ENCODE data around the gene CROCC2.

The CROCC2 gene

DNA sequence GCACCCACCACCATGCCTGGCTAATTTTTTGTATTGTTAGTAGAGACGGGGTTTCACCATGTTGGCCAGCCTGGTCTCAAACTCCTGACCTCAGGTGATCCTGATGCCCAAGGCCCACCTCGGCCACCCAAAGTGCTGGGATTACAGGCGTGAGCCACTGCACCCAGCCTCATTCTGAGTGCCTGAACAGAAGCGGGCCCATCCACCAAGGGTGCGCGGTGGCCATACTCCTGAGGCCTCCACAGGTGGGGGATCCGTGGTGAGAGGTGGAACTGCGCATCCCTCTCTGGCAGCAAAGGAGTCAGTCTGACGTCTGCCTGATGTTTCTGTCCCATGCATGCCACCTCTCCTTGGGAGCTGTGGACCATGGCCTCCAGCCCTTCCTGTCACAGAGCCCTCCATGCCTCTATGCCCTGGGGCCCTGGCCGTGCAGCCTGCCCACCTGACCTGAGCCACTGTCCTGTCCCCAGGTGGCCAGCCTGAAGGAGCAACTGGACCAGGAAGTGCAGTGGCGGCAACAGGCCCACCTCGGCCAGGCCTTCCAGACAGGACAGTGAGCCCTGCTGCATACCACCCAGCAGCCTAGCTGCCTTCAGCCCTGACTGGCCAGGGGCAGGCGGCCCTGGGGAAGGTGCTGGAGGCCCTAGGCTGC, 84.7 kb downstream of the CROCC2 start:
- Histone ChIP-seq H3F3A (ENCODE audit: insufficient read depth, low read length) (no peaks in the 10 kb centered on the region), H3K9me3 (ENCODE audit: low read length) (no peaks in the 10 kb centered on the region), H3K36me3 (ENCODE audit: insufficient read depth, low read length) (no peaks in the 10 kb centered on the region), H3K79me2 (ENCODE audit: insufficient read depth, low read length) (no peaks in the 10 kb centered on the region), H3K4me1 (ENCODE audit: insufficient read depth, low read length, severe bottlenecking) (peaks cover 5% of the 10 kb centered on the region), H3K4me2 (ENCODE audit: low read length) (no peak overlapping the region), H3K27me3 (ENCODE audit: insufficient read depth, low read length) (peaks cover 5% of the 10 kb centered on the region; the same call in 1 of the 2 replicates), H3K4me3 (ENCODE audit: low read depth, low read length, poor library complexity, severe bottlenecking) (no peak overlapping the region), H3K9ac (ENCODE audit: low read length) (no peak overlapping the region), H3K9me2 (ENCODE audit: low read depth, low read length) (no peaks in the 10 kb centered on the region), H4K20me1 (ENCODE audit: insufficient read depth, low read length) (no peaks in the 10 kb centered on the region), H2AFZ (ENCODE audit: low read length) (no peak overlapping the region), H3K27ac (ENCODE audit: low read depth, low read length, poor library complexity, severe bottlenecking) (no peak overlapping the region)
- no peak for TF ChIP-seq EZH2 (IDR thresholded peaks at IDR 0.05; ENCODE audit: borderline replicate concordance, low read length)
- TF ChIP-seq, protein P1, sequence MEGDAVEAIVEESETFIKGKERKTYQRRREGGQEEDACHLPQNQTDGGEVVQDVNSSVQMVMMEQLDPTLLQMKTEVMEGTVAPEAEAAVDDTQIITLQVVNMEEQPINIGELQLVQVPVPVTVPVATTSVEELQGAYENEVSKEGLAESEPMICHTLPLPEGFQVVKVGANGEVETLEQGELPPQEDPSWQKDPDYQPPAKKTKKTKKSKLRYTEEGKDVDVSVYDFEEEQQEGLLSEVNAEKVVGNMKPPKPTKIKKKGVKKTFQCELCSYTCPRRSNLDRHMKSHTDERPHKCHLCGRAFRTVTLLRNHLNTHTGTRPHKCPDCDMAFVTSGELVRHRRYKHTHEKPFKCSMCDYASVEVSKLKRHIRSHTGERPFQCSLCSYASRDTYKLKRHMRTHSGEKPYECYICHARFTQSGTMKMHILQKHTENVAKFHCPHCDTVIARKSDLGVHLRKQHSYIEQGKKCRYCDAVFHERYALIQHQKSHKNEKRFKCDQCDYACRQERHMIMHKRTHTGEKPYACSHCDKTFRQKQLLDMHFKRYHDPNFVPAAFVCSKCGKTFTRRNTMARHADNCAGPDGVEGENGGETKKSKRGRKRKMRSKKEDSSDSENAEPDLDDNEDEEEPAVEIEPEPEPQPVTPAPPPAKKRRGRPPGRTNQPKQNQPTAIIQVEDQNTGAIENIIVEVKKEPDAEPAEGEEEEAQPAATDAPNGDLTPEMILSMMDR (IDR thresholded peaks at IDR 0.05; ENCODE audit: low read length), result no peak

DNA sequence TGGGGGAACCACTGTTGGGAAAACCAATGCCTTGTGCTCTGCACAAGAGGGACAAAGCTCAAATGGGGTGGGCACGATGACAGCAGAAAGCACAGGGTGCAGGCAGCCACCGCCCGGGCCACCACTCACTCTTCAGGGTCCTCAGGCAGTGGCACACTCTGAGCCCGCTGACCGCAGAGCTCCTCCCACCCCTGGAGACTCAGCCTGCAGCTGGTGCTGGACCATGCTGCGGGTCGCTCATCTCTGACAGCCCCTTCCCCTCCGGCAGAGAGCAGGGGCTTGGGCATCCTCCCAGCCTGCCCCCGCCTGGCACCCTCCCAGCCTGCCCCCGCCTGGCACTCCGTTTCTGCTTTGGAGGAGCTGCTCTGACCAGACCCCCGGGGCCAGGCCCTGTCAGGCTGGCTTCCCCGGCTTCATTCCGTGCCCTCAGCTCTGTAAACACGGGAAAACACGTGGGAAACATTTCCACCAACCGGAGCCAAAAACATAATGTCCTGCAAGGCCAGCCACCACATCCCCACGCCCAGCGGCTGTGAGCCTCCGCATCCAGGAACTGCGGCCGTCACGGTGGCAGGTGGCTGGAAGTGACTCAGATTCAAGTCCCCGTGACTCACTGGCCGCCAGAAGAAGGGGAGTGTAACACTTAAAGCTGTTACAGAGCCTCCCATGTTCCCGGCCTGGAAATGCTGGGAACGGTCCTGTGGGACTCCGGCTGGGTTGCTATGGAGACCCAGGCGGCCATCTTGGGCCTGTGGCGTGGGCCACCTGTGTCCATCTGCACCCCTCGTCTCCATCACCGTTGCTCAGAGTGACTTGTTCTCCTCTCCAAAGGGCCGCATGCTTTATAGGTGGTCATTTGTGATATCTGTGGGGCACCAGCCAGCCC, 85.5 kb downstream of the CROCC2 start:
- no peaks in the 10 kb centered on the region for H4K20me1 ChIP-seq (ENCODE audit: insufficient read depth, low read length)
- H3K4me2 ChIP-seq (ENCODE audit: low read length), result no peak overlapping the region
- no peak overlapping the region for H3K27ac ChIP-seq (ENCODE audit: low read depth, low read length, poor library complexity, severe bottlenecking)
- H3K79me2 ChIP-seq (ENCODE audit: insufficient read depth, low read length), result no peaks in the 10 kb centered on the region
- peaks cover 5% of the 10 kb centered on the region for H3K4me1 ChIP-seq (ENCODE audit: insufficient read depth, low read length, severe bottlenecking)
- H3K9ac ChIP-seq (ENCODE audit: low read length), result no peak overlapping the region
- H3K9me3 ChIP-seq (ENCODE audit: low read length), result no peaks in the 10 kb centered on the region
- H3K9me2 ChIP-seq (ENCODE audit: low read depth, low read length), result no peaks in the 10 kb centered on the region
- H2AFZ ChIP-seq (ENCODE audit: low read length), result no peak overlapping the region
- no peak overlapping the region for H3K4me3 ChIP-seq (ENCODE audit: low read depth, low read length, poor library complexity, severe bottlenecking)
- H3F3A ChIP-seq (ENCODE audit: insufficient read depth, low read length), result no peaks in the 10 kb centered on the region
- no peaks in the 10 kb centered on the region for H3K36me3 ChIP-seq (ENCODE audit: insufficient read depth, low read length)
- peaks cover 5% of the 10 kb centered on the region; the same call in 1 of the 2 replicates for H3K27me3 ChIP-seq (ENCODE audit: insufficient read depth, low read length)
- TF ChIP-seq, protein P1 (IDR thresholded peaks at IDR 0.05; ENCODE audit: low read length), result no peak

DNA sequence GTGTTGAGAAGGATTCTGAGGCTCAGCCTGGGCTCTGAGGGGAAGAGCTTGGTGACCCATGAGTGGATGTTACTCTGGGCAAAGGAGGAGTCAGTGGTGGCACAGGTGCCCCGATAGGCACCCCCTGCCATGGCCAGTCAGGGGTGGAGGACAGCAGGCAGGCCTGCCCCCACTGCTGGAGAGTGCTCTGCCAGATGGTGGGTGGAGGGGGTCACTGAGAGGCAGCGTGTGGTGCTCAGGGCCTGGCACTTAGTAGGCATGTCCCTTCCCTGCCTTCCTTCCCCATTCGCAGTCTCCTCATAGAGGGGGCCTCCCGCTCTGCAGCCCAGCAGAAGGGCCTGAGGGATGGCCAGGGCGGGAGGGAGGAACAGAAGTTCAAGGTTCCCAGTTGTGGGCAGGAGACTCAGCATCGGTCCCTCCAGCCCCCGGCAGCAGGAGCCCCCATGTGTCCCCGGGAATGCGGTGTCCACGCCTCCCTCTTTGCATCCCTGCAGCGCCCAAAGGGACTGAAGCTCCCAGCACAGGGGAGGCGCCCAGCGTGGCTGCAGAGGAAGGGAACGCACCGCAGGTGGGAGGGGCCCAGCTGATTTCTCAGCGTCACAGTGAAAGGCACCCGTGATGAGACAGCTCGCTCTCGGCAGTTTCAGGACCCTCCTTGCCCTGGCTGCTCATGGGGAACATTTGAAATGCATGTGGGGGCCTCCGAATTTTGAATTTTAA, 86.6 kb downstream of the CROCC2 start:
- Histone ChIP-seq H3K4me3 (ENCODE audit: low read depth, low read length, poor library complexity, severe bottlenecking) (no peak overlapping the region), H4K20me1 (ENCODE audit: insufficient read depth, low read length) (no peaks in the 10 kb centered on the region), H3K27me3 (ENCODE audit: insufficient read depth, low read length) (peaks cover 5% of the 10 kb centered on the region; the same call in 1 of the 2 replicates), H3K79me2 (ENCODE audit: insufficient read depth, low read length) (no peaks in the 10 kb centered on the region), H3K4me2 (ENCODE audit: low read length) (no peak overlapping the region), H3K9me3 (ENCODE audit: low read length) (no peaks in the 10 kb centered on the region), H3K27ac (ENCODE audit: low read depth, low read length, poor library complexity, severe bottlenecking) (no peak overlapping the region), H3K36me3 (ENCODE audit: insufficient read depth, low read length) (no peaks in the 10 kb centered on the region), H3K9me2 (ENCODE audit: low read depth, low read length) (no peaks in the 10 kb centered on the region), H2AFZ (ENCODE audit: low read length) (no peak overlapping the region), H3K9ac (ENCODE audit: low read length) (no peak overlapping the region), H3K4me1 (ENCODE audit: insufficient read depth, low read length, severe bottlenecking) (peaks cover 3% of the 10 kb centered on the region), H3F3A (ENCODE audit: insufficient read depth, low read length) (no peaks in the 10 kb centered on the region)
- TF ChIP-seq, protein P1 (IDR thresholded peaks at IDR 0.05; ENCODE audit: low read length), result no peak
